Kidney (tissue), 14 donors: ENCODE measurements around the gene PCNA. TPM values are rescaled to one million over a fixed set of nuclear protein-coding genes. Genes with fewer than 3 reads are reported as not detected.

ENCODE experiments used
- DNase-seq, 5 donors: peaks; one replicate each; pipeline ENCODE4 v3.0.0-alpha.2; 2013 to 2020
- FAIRE-seq: peaks from 2 replicates; lab custom pipeline; 2012; peaks lifted over from hg19 to GRCh38; lab: Jason Lieb, UNC
- H3K27ac ChIP-seq, 2 donors: one replicate each; pipeline ENCODE4 v1.7.0; 2013; ENCODE audit warnings: low read depth in 2 of 2, low read length in 2 of 2, inconsistent platforms in 1 of 2
- H3K27me3 ChIP-seq: one replicate; pipeline ENCODE4 v1.7.1; 2013; ENCODE audit warnings: low read length, inconsistent platforms; ENCODE audit not compliant: control insufficient read depth, insufficient read depth
- H3K36me3 ChIP-seq, 3 donors: one replicate each; pipeline versions ENCODE4 v1.7.0 to v1.7.1; 2013; ENCODE audit warnings: low read length in 3 of 3, control low read depth in 1 of 3, inconsistent platforms in 1 of 3; ENCODE audit not compliant: insufficient read depth in 3 of 3, control insufficient read depth in 2 of 3
- H3K4me1 ChIP-seq, 3 donors: one replicate each; pipeline versions ENCODE4 v1.7.0 to v1.7.1; 2013; ENCODE audit warnings: low read length in 3 of 3, inconsistent platforms in 1 of 3, low read depth in 1 of 3; ENCODE audit not compliant: control insufficient read depth in 2 of 3, insufficient read depth in 2 of 3
- H3K4me3 ChIP-seq, 3 donors: one replicate each; pipeline versions ENCODE4 v1.7.0 to v1.8.1; 2013; ENCODE audit warnings: low read length in 3 of 3, control low read depth in 1 of 3, inconsistent platforms in 1 of 3
- H3K9ac ChIP-seq, 3 donors: one replicate each; pipeline versions ENCODE4 v1.7.0 to v1.7.1; 2013; ENCODE audit warnings: low read length in 3 of 3, control low read depth in 1 of 3, inconsistent platforms in 1 of 3
- H3K9me3 ChIP-seq, 3 donors: one replicate each; pipeline versions ENCODE4 v1.7.0 to v1.7.1; 2013; ENCODE audit warnings: low read length in 3 of 3, control low read depth in 1 of 3, inconsistent platforms in 1 of 3; ENCODE audit not compliant: control insufficient read depth in 2 of 3, insufficient read depth in 1 of 3
- CTCF ChIP-seq: IDR thresholded peaks from 3 replicates; pipeline ENCODE4 v1.5.1; 2012; ENCODE audit warnings: mild to moderate bottlenecking, moderate library complexity, borderline replicate concordance; ENCODE audit not compliant: insufficient read depth; ENCODE audit errors: extremely low read depth
- intact Hi-C: fragments of 100-400 bp; cut with DNase I; formaldehyde crosslinking; loops from one replicate; pipeline ENCODE4 v1.11.1; 2022
- polyA plus RNA-seq: library from polyadenylated mRNA; stranded (reverse); fragments of 350-450 nt; fragmentation: Illumina TruSeq; extraction: RNeasy Lipid Tissue Mini Kit (QIAGEN cat#74804); gene quantifications from one replicate; pipeline ENCODE4 v1.2.3, GENCODE V29; 2014; ENCODE audit warnings: low read depth, low replicate concordance; ENCODE audit not compliant: insufficient read depth
- total RNA-seq: library from RNA; stranded (reverse); fragmentation: NEBNext Ultra II Directional; extraction: Animal tissue kit (Norgen Biotek cat#: 25700); gene quantifications from one replicate; pipeline ENCODE4 v1.2.1, GENCODE V29; 2021
- donor health status: control.
- donor health status: control.
- donor health status: control.
- donor health status: control.
- donor health status: control.
- donor health status: DM: yes; HTN: yes; CAD: no.
- donor health status: Normal renal cell carcinoma (clear cell type).

PCNA gene
- total and polyA plus RNA-seq, 2 donors from 2014 or later, result 46.4 to 48.2 TPM

- peaks cover 0 to 4% (median 0%) of the 10 kb centered on the region in 3 donors for H3K36me3 ChIP-seq
- no peaks in the 10 kb centered on the region for H3K4me1 ChIP-seq
- H3K27me3 ChIP-seq, result no peaks in the 10 kb centered on the region
- no peak for TF ChIP-seq CTCF
- FAIRE-seq (no peak), DNase-seq (peak in 1 of 5 donors; percentile 15)
- H3K9ac ChIP-seq, result no peak overlapping the region
- intact Hi-C loops, result no loop called here
- peak overlapping the region in 1 of 2 donors; percentile 51 for H3K27ac ChIP-seq
- no peaks in the 10 kb centered on the region for H3K9me3 ChIP-seq
- no peak overlapping the region for H3K4me3 ChIP-seq
Measured at GRCh38 chr20:5090191-5090590, 29.6 kb downstream of the PCNA start.

GRCh38 chr20:5088688-5089087 is 31.1 kb downstream of the PCNA start:
- intact Hi-C loops, result no loop called here
- Histone ChIP-seq H3K4me1 (no peaks in the 10 kb centered on the region), H3K27ac (no peak overlapping the region), H3K27me3 (no peaks in the 10 kb centered on the region), H3K9ac (no peak overlapping the region), H3K4me3 (no peak overlapping the region), H3K36me3 (peaks cover 0 to 4% (median 0%) of the 10 kb centered on the region in 3 donors), H3K9me3 (no peaks in the 10 kb centered on the region)
- FAIRE-seq (no peak), DNase-seq (no peak)
- TF ChIP-seq CTCF, result no peak

- intact Hi-C loops, result no loop called here
- FAIRE-seq (no peak), DNase-seq (peak in 1 of 5 donors; percentile 33)
- no peaks in the 10 kb centered on the region for H3K36me3 ChIP-seq
- no peaks in the 10 kb centered on the region for H3K27me3 ChIP-seq
- H3K9me3 ChIP-seq, result no peaks in the 10 kb centered on the region
- no peak for TF ChIP-seq CTCF
- H3K4me3 ChIP-seq, result no peak overlapping the region
- no peaks in the 10 kb centered on the region for H3K4me1 ChIP-seq
- no peak overlapping the region for H3K27ac ChIP-seq
- H3K9ac ChIP-seq, result no peak overlapping the region
Measured at GRCh38 chr20:5085380-5085779, 34.4 kb downstream of the PCNA start.

- no peak for TF ChIP-seq CTCF
Measured at GRCh38 chr20:5080384-5080877, 39.3 kb downstream of the PCNA start.

More at GRCh38 chr20:5080384-5080877, 39.3 kb downstream of the PCNA start:
- Histone ChIP-seq H3K9ac (no peak overlapping the region), H3K27ac (no peak overlapping the region), H3K4me3 (no peak overlapping the region), H3K4me1 (no peaks in the 10 kb centered on the region), H3K36me3 (no peaks in the 10 kb centered on the region), H3K27me3 (no peaks in the 10 kb centered on the region), H3K9me3 (no peaks in the 10 kb centered on the region)
- DNase-seq (peak in 1 of 5 donors; percentile 60), FAIRE-seq (no peak)
- intact Hi-C loops, result no loop called here
